A549 (cell line): ENCODE measurements around the gene CCL14.

Experiments used
- BHLHE40 ChIP-seq: IDR thresholded peaks from 2 replicates; pipeline ENCODE4 v1.6.1; 2012; ENCODE audit warnings: low read depth, low read length, inconsistent platforms
- CBX2 ChIP-seq: fragments of 200-600 bp; sonication (generic); IDR thresholded peaks from 2 replicates; pipeline ENCODE4 v1.6.1; 2016; ENCODE audit warnings: low read depth, mild to moderate bottlenecking, borderline replicate concordance
- CHD2 ChIP-seq: fragments of 150-350 bp; IDR thresholded peaks from 2 replicates; pipeline ENCODE4 v1.6.1; 2014; ENCODE audit warnings: low read length; ENCODE audit not compliant: partially characterized antibody
- FOSL2 ChIP-seq, 2 experiments: fragments of 450-650 bp in 1 of 2; fragments of >200 bp in 1 of 2; sonication (Bioruptor Twin) in 1 of 2; formaldehyde crosslinking; IDR thresholded peaks; 2 replicates each; pipeline versions ENCODE4 v1.5.0 to v1.6.1; 2016 to 2020; ENCODE audit warnings: mild to moderate bottlenecking in 1 of 2, moderate library complexity in 1 of 2
- JUNB ChIP-seq: fragments of >200 bp; sonication (Bioruptor Twin); formaldehyde crosslinking; IDR thresholded peaks from 2 replicates; pipeline ENCODE4 v1.6.1; 2016
- KDM5A ChIP-seq: fragments of 200-600 bp; sonication (generic); IDR thresholded peaks from 2 replicates; pipeline ENCODE4 v1.6.1; 2016; ENCODE audit warnings: antibody characterized with exemption, mild to moderate bottlenecking
- MAZ ChIP-seq: fragments of 150-350 bp; IDR thresholded peaks from 2 replicates; pipeline ENCODE4 v1.6.1; 2014; ENCODE audit warnings: antibody characterized with exemption, low read depth, low read length, borderline replicate concordance
- POLR2A ChIP-seq: IDR thresholded peaks from 2 replicates; pipeline ENCODE4 v1.6.1; 2012; ENCODE audit warnings: mild to moderate bottlenecking, low read length
- POLR2AphosphoS2 ChIP-seq: conservative IDR thresholded peaks from 2 replicates; pipeline ENCODE4 v1.6.1; 2012; ENCODE audit warnings: low read length, improper control_type of control experiment, inconsistent platforms
- RAD21 ChIP-seq, 2 experiments: fragments of >200 bp in 1 of 2; sonication (Bioruptor Twin) in 1 of 2; formaldehyde crosslinking in 1 of 2; IDR thresholded peaks in 1 of 2; conservative IDR thresholded peaks in 1 of 2; 2 replicates in 1 of 2; 3 replicates in 1 of 2; pipeline ENCODE4 v1.6.1; 2012 to 2018; ENCODE audit warnings: inconsistent platforms in 1 of 2
- USF2 ChIP-seq: fragments of 450-650 bp; IDR thresholded peaks from 2 replicates; pipeline ENCODE4 v1.6.1; 2014; ENCODE audit warnings: antibody characterized with exemption
- TF ChIP-seq, protein P1 (sequence below): fragments of >200 bp; sonication (Bioruptor Twin); formaldehyde crosslinking; IDR thresholded peaks from 3 replicates; pipeline ENCODE4 v1.5.1; 2016

- TF ChIP-seq, protein P1, sequence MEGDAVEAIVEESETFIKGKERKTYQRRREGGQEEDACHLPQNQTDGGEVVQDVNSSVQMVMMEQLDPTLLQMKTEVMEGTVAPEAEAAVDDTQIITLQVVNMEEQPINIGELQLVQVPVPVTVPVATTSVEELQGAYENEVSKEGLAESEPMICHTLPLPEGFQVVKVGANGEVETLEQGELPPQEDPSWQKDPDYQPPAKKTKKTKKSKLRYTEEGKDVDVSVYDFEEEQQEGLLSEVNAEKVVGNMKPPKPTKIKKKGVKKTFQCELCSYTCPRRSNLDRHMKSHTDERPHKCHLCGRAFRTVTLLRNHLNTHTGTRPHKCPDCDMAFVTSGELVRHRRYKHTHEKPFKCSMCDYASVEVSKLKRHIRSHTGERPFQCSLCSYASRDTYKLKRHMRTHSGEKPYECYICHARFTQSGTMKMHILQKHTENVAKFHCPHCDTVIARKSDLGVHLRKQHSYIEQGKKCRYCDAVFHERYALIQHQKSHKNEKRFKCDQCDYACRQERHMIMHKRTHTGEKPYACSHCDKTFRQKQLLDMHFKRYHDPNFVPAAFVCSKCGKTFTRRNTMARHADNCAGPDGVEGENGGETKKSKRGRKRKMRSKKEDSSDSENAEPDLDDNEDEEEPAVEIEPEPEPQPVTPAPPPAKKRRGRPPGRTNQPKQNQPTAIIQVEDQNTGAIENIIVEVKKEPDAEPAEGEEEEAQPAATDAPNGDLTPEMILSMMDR: no peak
- TF ChIP-seq FOSL2 (IDR thresholded peaks at IDR 0.05) (no peak), FOSL2 (CRISPR knock-in tag; IDR thresholded peaks at IDR 0.05) (no peak), KDM5A (no peak), USF2 (no peak), CHD2 (no peak), RAD21 (conservative IDR thresholded peaks at IDR 0.05 in 1 of 2, IDR thresholded peaks at IDR 0.05 in 1 of 2) (no peak), MAZ (no peak), BHLHE40 (no peak), POLR2A (no peak), JUNB (no peak), CBX2 (no peak), POLR2AphosphoS2 (no peak)
Observed at GRCh38 chr17:35963663-35964062, 22.9 kb downstream of the CCL14 start.
